BJ (cell line): ENCODE measurements around the gene NUP153. TPM values are rescaled to one million over a fixed set of nuclear protein-coding genes. Genes with fewer than 3 reads are reported as not detected.

ENCODE experiments used
- CTCF ChIA-PET: fragments of 350-600 bp; formaldehyde crosslinking; extraction: SDS; loops from one replicate; lab custom pipeline; 2021; ENCODE audit warnings: antibody characterized with exemption, inconsistent platforms; lab: Yijun Ruan, JAX
- POLR2A ChIA-PET: fragments of 300-600 bp; sonication (Branson Sonifier 250); formaldehyde crosslinking; extraction: SDS; loops from one replicate; lab custom pipeline; 2021; ENCODE audit warnings: antibody characterized with exemption; lab: Charles Lee
- DNase-seq: peaks from one replicate; pipeline ENCODE4 v3.0.0-alpha.2; 2011; ENCODE audit warnings: low read depth
- H3K27me3 ChIP-seq: 2 replicates; pipeline ENCODE4 v1.6.0; 2011; ENCODE audit warnings: low read length; ENCODE audit not compliant: control insufficient read depth, insufficient read depth
- H3K36me3 ChIP-seq: 2 replicates; pipeline ENCODE4 v1.5.1; 2011; ENCODE audit warnings: low read length; ENCODE audit not compliant: control insufficient read depth, insufficient read depth
- H3K4me3 ChIP-seq: 2 replicates; pipeline ENCODE4 v1.5.1; 2011; ENCODE audit warnings: low read depth, mild to moderate bottlenecking, control low read depth, low read length
- polyA plus RNA-seq: library from polyadenylated mRNA; depleted of rRNA; stranded (reverse); fragments of >200 nt; gene quantifications from 2 replicates; pipeline ENCODE4 v1.2.3, GENCODE V29; 2011
- TF ChIP-seq, protein P1 (sequence below): IDR thresholded peaks from 2 replicates; pipeline ENCODE4 v1.5.1; 2011; ENCODE audit warnings: low read depth, mild to moderate bottlenecking, control low read depth, inconsistent platforms, low read length, moderate library complexity; ENCODE audit not compliant: insufficient read depth

NUP153 gene
- polyA plus RNA-seq, 1 experiment = 15.6 TPM

DNA sequence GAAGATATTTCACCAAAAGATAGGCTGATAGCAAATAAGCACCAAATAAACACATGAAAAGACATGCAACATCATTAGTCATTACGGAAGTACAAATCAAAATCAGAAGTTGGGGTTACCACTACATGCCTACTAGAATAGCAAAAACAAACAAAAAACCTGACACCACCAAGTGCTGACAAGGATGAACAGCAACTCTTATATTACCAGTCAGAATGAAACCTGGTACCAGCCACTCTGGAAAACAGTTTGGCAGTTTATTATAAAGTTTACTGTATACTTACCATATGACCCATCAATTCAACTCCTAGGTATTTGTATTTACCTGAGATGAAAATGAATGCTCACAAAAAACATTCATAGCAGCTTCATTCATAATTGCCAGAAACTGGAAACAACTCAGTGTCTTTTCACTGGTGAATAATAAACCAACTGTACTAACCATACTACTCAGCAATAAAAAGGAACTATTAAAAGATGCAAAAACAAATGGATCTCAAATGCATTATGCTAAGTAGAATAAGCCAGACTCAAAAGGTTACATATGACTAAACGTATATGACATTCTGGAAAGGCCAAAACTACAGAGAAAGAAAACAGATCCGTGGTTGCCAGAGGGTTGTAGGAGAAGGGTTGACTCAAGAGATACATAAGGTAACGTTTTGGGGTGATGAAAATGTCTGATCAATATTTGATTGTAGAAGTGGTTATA is 33.0 kb downstream of the NUP153 start:
- DNase-seq = no peak
- Histone ChIP-seq H3K4me3 (no peak overlapping the region), H3K36me3 (peaks cover 8% of the 10 kb centered on the region), H3K27me3 (no peaks in the 10 kb centered on the region)
- ChIA-PET CTCF (no interaction called here), POLR2A (no interaction called here)
- TF ChIP-seq, protein P1, sequence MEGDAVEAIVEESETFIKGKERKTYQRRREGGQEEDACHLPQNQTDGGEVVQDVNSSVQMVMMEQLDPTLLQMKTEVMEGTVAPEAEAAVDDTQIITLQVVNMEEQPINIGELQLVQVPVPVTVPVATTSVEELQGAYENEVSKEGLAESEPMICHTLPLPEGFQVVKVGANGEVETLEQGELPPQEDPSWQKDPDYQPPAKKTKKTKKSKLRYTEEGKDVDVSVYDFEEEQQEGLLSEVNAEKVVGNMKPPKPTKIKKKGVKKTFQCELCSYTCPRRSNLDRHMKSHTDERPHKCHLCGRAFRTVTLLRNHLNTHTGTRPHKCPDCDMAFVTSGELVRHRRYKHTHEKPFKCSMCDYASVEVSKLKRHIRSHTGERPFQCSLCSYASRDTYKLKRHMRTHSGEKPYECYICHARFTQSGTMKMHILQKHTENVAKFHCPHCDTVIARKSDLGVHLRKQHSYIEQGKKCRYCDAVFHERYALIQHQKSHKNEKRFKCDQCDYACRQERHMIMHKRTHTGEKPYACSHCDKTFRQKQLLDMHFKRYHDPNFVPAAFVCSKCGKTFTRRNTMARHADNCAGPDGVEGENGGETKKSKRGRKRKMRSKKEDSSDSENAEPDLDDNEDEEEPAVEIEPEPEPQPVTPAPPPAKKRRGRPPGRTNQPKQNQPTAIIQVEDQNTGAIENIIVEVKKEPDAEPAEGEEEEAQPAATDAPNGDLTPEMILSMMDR = no peak

- Histone ChIP-seq H3K36me3 (peaks cover 13% of the 10 kb centered on the region), H3K4me3 (no peak overlapping the region), H3K27me3 (no peaks in the 10 kb centered on the region)
- ChIA-PET CTCF (no interaction called here), POLR2A (no interaction called here)
- TF ChIP-seq, protein P1 = no peak
- DNase-seq = no peak
These were observed 34.5 kb downstream of the NUP153 start for GRCh38 chr6:17672064-17672718.

DNA sequence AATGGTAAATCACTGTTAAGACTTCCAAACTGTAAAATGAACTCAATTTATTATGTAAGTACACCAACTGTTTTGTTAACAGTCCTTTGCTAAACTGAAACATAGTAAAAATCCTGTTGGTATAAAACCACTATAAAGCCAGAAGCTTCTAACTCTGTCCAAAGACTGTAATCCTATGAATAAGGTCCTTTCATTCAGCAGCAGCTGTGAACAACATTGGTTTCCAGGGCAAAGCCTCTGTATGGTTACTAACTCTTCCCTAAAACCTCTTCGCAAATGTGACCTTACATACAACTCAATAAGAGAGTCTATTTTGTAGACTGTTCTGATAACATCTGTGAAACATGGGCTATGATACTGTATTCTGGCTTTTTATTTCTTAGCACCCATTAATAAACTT is 40.1 kb downstream of the NUP153 start:
- no peak for DNase-seq
- POLR2A ChIA-PET = no interaction called here
- CTCF ChIA-PET = interaction anchor here (1.8 to 2.3 kb wide), 2 partner anchors 8 to 26 kb away, joined by 4 to 8 read pairs; no protein-coding TSS in a partner anchor
- Histone ChIP-seq H3K36me3 (peaks cover 5% of the 10 kb centered on the region), H3K4me3 (no peak overlapping the region), H3K27me3 (no peaks in the 10 kb centered on the region)
- TF ChIP-seq, protein P1 = no peak

DNA sequence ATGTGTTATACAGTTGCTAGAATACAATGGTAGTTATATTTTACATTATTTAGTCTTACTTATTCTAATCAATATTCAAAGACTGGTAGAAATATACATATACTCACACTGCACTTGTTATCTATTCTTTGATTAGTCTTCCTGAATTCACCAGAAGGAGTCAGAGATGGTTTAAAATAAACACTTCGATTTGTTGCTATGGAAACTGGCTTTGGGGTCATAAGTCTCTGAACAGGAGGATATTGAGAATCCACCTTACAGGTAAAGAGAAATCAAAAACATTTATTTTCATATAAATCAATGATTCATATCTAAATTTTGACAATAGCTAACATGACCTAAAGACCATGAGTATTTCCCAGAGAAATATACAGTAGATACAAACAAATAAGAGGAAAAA is 41.6 kb downstream of the NUP153 start:
- CTCF ChIA-PET = interaction anchor here (1.0 kb wide), 1 partner anchor 37 kb away, joined by 3 read pairs; no protein-coding TSS in a partner anchor
- POLR2A ChIA-PET = no interaction called here

DNA sequence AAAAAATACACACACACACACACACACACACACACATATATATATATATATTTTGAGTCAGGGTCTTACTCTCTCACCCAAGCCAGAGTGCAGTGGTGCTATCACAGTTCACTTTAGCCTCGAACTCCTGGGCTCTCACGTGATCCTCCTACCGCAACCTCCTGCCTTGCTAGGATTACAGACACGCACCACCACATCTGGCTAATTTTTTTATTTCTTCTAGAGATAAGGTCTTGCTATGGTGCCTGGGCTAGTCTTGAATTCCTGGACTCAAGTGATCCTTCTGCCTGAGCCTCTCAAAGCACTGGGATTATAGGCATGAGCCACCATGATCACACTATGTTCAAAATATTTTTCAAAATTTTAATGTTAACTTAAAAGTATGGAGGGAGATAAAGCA is 43.5 kb downstream of the NUP153 start:
- TF ChIP-seq, protein P1 = no peak
- peaks cover 7% of the 10 kb centered on the region for H3K36me3 ChIP-seq
- CTCF ChIA-PET = no interaction called here

More for the DNA sequence above, 41.6 kb downstream of the NUP153 start:
- Histone ChIP-seq H3K27me3 (no peaks in the 10 kb centered on the region), H3K4me3 (no peak overlapping the region), H3K36me3 (peaks cover 10% of the 10 kb centered on the region)
- DNase-seq = no peak
- TF ChIP-seq, protein P1 = no peak

More for the DNA sequence above, 43.5 kb downstream of the NUP153 start:
- Histone ChIP-seq H3K27me3 (no peaks in the 10 kb centered on the region), H3K4me3 (no peak overlapping the region)
- no peak for DNase-seq
- POLR2A ChIA-PET = no interaction called here
